Measurements from ENCODE around the gene PRSS53. TPM values are rescaled to one million over a fixed set of nuclear protein-coding genes. Genes with fewer than 3 reads are reported as not detected.

PRSS53 gene
- total RNA-seq, 1 experiment from 2014 or later = 2.8 TPM

- no peak overlapping the region for H2AK5ac ChIP-seq (ENCODE audit: insufficient read length, low read length)
- H3K18ac ChIP-seq (ENCODE audit: insufficient read length, low read depth, low read length) = no peak overlapping the region
- H2BK120ac ChIP-seq (ENCODE audit: low read depth, low read length, poor library complexity, severe bottlenecking) = no peak overlapping the region
- no peak overlapping the region for H3K14ac ChIP-seq (ENCODE audit: insufficient read depth, low read length)
- Mint-ChIP-seq H3K4me1 (peaks cover 0 to 7% of the 10 kb centered on the region in 2 experiments; a peak in 1 of 4 replicates), H3K27me3 (ENCODE audit: low read depth) (0 out of 2 replicates have a peak, but pooled peaks cover 2% of the 10 kb centered on the region), H3K9me3 (no peaks in the 10 kb centered on the region), H3K36me3 (ENCODE audit: insufficient read depth in 1 of 3, low read depth in 3 of 3) (peaks cover 0 to 13% (median 2%) of the 10 kb centered on the region in 3 experiments; a peak in 3 of 7 replicates), H3K27ac (no peak overlapping the region), H3K4me3 (no peak overlapping the region)
- H2BK5ac ChIP-seq (ENCODE audit: insufficient read length, low read length) = no peak overlapping the region
- no peak overlapping the region for H2BK12ac ChIP-seq (ENCODE audit: insufficient read length, low read depth, low read length)
- H2AFZ ChIP-seq (ENCODE audit: low read length) = no peak overlapping the region
- no peak overlapping the region for H3T11ph ChIP-seq (ENCODE audit: low read length)
- H2BK15ac ChIP-seq (ENCODE audit: low read depth, low read length) = peak overlapping the region; percentile 19; the same call in 1 of the 2 replicates
- no peaks in the 10 kb centered on the region for H3K79me1 ChIP-seq (ENCODE audit: insufficient read depth, low read depth, low read length, poor library complexity, severe bottlenecking)
- H3K9me3 ChIP-seq (ENCODE audit: control insufficient read depth, low read depth, low read length) = no peaks in the 10 kb centered on the region
- WGBS (ENCODE audit: extremely low coverage, insufficient read length, low lambda C conversion rate) = no CpG with 5 or more reads among the region's 1 CpG
- no peaks in the 10 kb centered on the region for H3K4me1 ChIP-seq (ENCODE audit: insufficient read depth, low read length)
- H3K4me2 ChIP-seq (ENCODE audit: insufficient read depth, insufficient read length, low read length) = no peak overlapping the region
- no peaks in the 10 kb centered on the region for H4K20me1 ChIP-seq (ENCODE audit: control insufficient read depth, insufficient read depth, insufficient read length)
- H4K91ac ChIP-seq (ENCODE audit: insufficient read length, low read depth, low read length) = no peak overlapping the region
- H3K23ac ChIP-seq (ENCODE audit: insufficient read length, low read depth, low read length) = no peak overlapping the region
- H3K56ac ChIP-seq (ENCODE audit: insufficient read length, low read depth, low read length) = no peak overlapping the region
- H3K79me2 ChIP-seq (ENCODE audit: insufficient read depth, low read length) = no peaks in the 10 kb centered on the region
- peaks cover 5% of the 10 kb centered on the region for H3K23me2 ChIP-seq (ENCODE audit: insufficient read length, low read depth, low read length, poor library complexity, severe bottlenecking)
- H2BK20ac ChIP-seq (ENCODE audit: low read depth, low read length, poor library complexity, severe bottlenecking) = no peak overlapping the region
- no peak overlapping the region for H3K9ac ChIP-seq (ENCODE audit: extremely low read depth, insufficient read length, low read length)
- H3K27me3 ChIP-seq (ENCODE audit: insufficient read depth, low read length) = no peaks in the 10 kb centered on the region
- no peak for TF ChIP-seq CTCF (conservative IDR thresholded peaks at IDR 0.05)
- H3K4ac ChIP-seq (ENCODE audit: low read depth, low read length) = no peak overlapping the region
- H4K5ac ChIP-seq (ENCODE audit: insufficient read length, low read depth, low read length) = no peak overlapping the region
- DNase-seq = no peak
- H3K27ac ChIP-seq (ENCODE audit: insufficient read length, low read depth, low read length) = no peak overlapping the region
- no peak overlapping the region for H4K8ac ChIP-seq (replicated peaks; ENCODE audit: insufficient read length, low read depth, low read length)
These were observed 45.4 kb downstream of the PRSS53 start for GRCh38 chr16:31043352-31043751.

Measured in H9 (cell line).